Measurements from ENCODE around the gene CCDC13.
A peak's percentile ranks its signal among the peaks of the same experiment; 100 is the strongest.

CCDC13 gene

GRCh38 chr3:42804106-42804830, 31.2 kb upstream of the CCDC13 start, which contains the start of gene HIGD1A:
Gene HIGD1A (minus strand): TSS chr3:42804490. CDS start chr3:42794253, 10,237 bp downstream.
- peak within 1 kb of the TSS; percentile 53 for H3K4me2 ChIP-seq
- H3K4me3 ChIP-seq (IDR thresholded peaks at IDR 0.05; ENCODE audit: insufficient read depth, low read depth, low read length), result no peak within 1 kb of the TSS
- no peak for TF ChIP-seq CTCF (conservative IDR thresholded peaks at IDR 0.05; ENCODE audit: low read depth, low read length)
- no peaks in the 10 kb centered on the region; the same call in 1 of the 2 replicates for H3K36me3 ChIP-seq (ENCODE audit: insufficient read depth)
- H2AFZ ChIP-seq (ENCODE audit: low read depth), result peak within 1 kb of the TSS; percentile 76
- H4K20me1 ChIP-seq (ENCODE audit: insufficient read depth), result no peaks in the 10 kb centered on the region
- H3K27ac ChIP-seq, result peak within 1 kb of the TSS; percentile 51; the same call in 1 of the 2 replicates
- H3K27me3 ChIP-seq (ENCODE audit: insufficient read depth, low read depth), result no peaks in the 10 kb centered on the region
- H3K9ac ChIP-seq, result peak within 1 kb of the TSS; percentile 67; the same call in 1 of the 2 replicates
- H3K4me1 ChIP-seq (ENCODE audit: low read depth, poor library complexity, severe bottlenecking), result no peaks in the 10 kb centered on the region
- peaks cover 5% of the 10 kb centered on the region; the same call in 1 of the 2 replicates for H3K79me2 ChIP-seq (ENCODE audit: insufficient read depth, low read depth)

GRCh38 chr3:42803414-42804105, 30.5 kb upstream of the CCDC13 start:
- H3K9ac ChIP-seq, result peak overlapping the region; percentile 67; the same call in 1 of the 2 replicates
- peaks cover 5% of the 10 kb centered on the region; the same call in 1 of the 2 replicates for H3K79me2 ChIP-seq (ENCODE audit: insufficient read depth, low read depth)
- no peaks in the 10 kb centered on the region for H4K20me1 ChIP-seq (ENCODE audit: insufficient read depth)
- peak overlapping the region; percentile 51; the same call in 1 of the 2 replicates for H3K27ac ChIP-seq
- no peaks in the 10 kb centered on the region; the same call in 1 of the 2 replicates for H3K36me3 ChIP-seq (ENCODE audit: insufficient read depth)
- H3K4me2 ChIP-seq, result peak overlapping the region; percentile 38
- H3K27me3 ChIP-seq (ENCODE audit: insufficient read depth, low read depth), result no peaks in the 10 kb centered on the region
- no peak for TF ChIP-seq CTCF (conservative IDR thresholded peaks at IDR 0.05; ENCODE audit: low read depth, low read length)
- no peak overlapping the region for H3K4me3 ChIP-seq (IDR thresholded peaks at IDR 0.05; ENCODE audit: insufficient read depth, low read depth, low read length)
- no peaks in the 10 kb centered on the region for H3K4me1 ChIP-seq (ENCODE audit: low read depth, poor library complexity, severe bottlenecking)
- H2AFZ ChIP-seq (ENCODE audit: low read depth), result peak overlapping the region; percentile 76

GRCh38 chr3:42802876-42803413, 29.9 kb upstream of the CCDC13 start:
- peak overlapping the region; percentile 67; the same call in 1 of the 2 replicates for H3K9ac ChIP-seq
- no peaks in the 10 kb centered on the region; the same call in 1 of the 2 replicates for H3K36me3 ChIP-seq (ENCODE audit: insufficient read depth)
- H3K4me2 ChIP-seq, result peak overlapping the region; percentile 38
- no peak for TF ChIP-seq CTCF (conservative IDR thresholded peaks at IDR 0.05; ENCODE audit: low read depth, low read length)
- H3K79me2 ChIP-seq (ENCODE audit: insufficient read depth, low read depth), result peaks cover 5% of the 10 kb centered on the region; the same call in 1 of the 2 replicates
- H2AFZ ChIP-seq (ENCODE audit: low read depth), result no peak overlapping the region
- H4K20me1 ChIP-seq (ENCODE audit: insufficient read depth), result no peaks in the 10 kb centered on the region
- H3K4me1 ChIP-seq (ENCODE audit: low read depth, poor library complexity, severe bottlenecking), result no peaks in the 10 kb centered on the region
- no peak overlapping the region for H3K27ac ChIP-seq
- H3K27me3 ChIP-seq (ENCODE audit: insufficient read depth, low read depth), result no peaks in the 10 kb centered on the region
- no peak overlapping the region for H3K4me3 ChIP-seq (IDR thresholded peaks at IDR 0.05; ENCODE audit: insufficient read depth, low read depth, low read length)

GRCh38 chr3:42801784-42802183, 28.7 kb upstream of the CCDC13 start:
- H3K79me2 ChIP-seq (ENCODE audit: insufficient read depth, low read depth), result peaks cover 5% of the 10 kb centered on the region; the same call in 1 of the 2 replicates
- H3K27me3 ChIP-seq (ENCODE audit: insufficient read depth, low read depth), result no peaks in the 10 kb centered on the region
- no peak for TF ChIP-seq CTCF (conservative IDR thresholded peaks at IDR 0.05; ENCODE audit: low read depth, low read length)
- no peak overlapping the region for H2AFZ ChIP-seq (ENCODE audit: low read depth)
- no peaks in the 10 kb centered on the region for H3K4me1 ChIP-seq (ENCODE audit: low read depth, poor library complexity, severe bottlenecking)
- H3K36me3 ChIP-seq (ENCODE audit: insufficient read depth), result no peaks in the 10 kb centered on the region; the same call in 1 of the 2 replicates
- no peak overlapping the region for H3K27ac ChIP-seq
- no peak overlapping the region for H3K4me2 ChIP-seq
- no peak overlapping the region for H3K9ac ChIP-seq
- H3K4me3 ChIP-seq (IDR thresholded peaks at IDR 0.05; ENCODE audit: insufficient read depth, low read depth, low read length), result no peak overlapping the region
- H4K20me1 ChIP-seq (ENCODE audit: insufficient read depth), result no peaks in the 10 kb centered on the region

Measured in KMS-11 (cell line).